Transverse colon (tissue), 3 donors: ENCODE results near the gene ETNK1.
A peak's percentile ranks its signal among the peaks of the same experiment; 100 is the strongest.

Experiments used
- CTCF ChIP-seq, 5 experiments: fragments of 200-600 bp in 3 of 5; fragments of 450-650 bp in 2 of 5; sonication (generic) in 3 of 5; IDR thresholded peaks; 1 replicate in 2 of 5; 2 replicates in 3 of 5; pipeline ENCODE4 v1.5.1; 2016 to 2017; ENCODE audit warnings: antibody characterized with exemption in 5 of 5, inconsistent platforms in 3 of 5, mild to moderate bottlenecking in 2 of 5, moderate library complexity in 1 of 5
- EP300 ChIP-seq: sonication (generic); formaldehyde crosslinking; IDR thresholded peaks from one replicate; pipeline ENCODE4 v1.6.1; 2017; ENCODE audit warnings: antibody characterized with exemption, low read depth
- POLR2A ChIP-seq: fragments of 450-650 bp; IDR thresholded peaks from one replicate; pipeline ENCODE4 v1.6.1; 2016; ENCODE audit warnings: antibody characterized with exemption, mild to moderate bottlenecking, moderate library complexity

DNA sequence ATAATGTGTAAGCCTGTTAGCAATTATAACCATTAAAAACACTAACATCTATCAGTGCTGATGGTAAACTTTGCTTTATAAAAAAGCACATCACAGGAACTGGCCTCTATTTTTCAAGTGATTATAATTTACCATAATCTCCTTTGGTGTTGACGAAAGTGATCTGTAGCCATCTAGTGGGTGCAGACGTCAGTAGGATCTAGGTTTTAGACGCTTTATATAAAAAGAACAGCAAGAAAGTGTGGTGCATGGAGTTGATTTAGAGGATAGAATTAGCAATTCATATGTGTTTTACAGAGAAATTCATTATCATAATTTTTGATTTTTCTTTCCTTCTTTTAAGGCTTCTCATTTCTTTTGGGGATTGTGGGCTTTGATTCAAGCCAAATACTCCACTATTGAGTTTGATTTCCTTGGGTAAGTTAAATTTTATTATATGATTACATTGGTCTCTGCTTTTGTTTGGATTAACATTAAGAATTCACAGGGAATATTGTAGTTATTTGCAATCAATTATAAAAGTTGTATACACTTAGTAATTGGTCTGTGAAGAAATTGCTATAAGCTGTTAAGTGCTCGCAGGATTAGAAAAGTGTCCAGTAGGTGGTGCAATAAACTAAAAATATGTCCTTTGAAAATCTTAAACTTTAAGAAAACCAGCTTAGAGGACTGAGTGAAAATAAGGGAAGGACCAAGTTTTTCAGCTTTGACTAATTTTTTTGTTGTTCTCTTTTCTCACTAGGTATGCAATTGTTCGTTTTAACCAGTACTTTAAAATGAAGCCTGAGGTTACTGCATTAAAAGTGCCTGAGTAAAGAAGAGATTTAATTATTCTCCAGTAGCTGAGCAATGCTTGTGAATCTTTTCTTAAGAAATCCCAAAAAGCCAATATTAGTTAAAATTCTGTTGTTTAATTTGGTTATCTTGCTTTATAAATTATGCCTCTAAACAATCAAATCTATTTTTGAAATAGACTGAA is 59.5 kb downstream of the ETNK1 start:
- peak; percentile 40 to 58 (median 54) for TF ChIP-seq CTCF (IDR thresholded peaks at IDR 0.05)
- no peak for TF ChIP-seq EP300
- no peak for TF ChIP-seq POLR2A
